Cardiac fibroblast (primary cell): Measurements from ENCODE around the gene KRTAP7-1.

Experiments
- DNase-seq, 2 donors: peaks; one replicate each; pipeline versions ENCODE4 v3.0.0 to v3.0.0-alpha.2; 2010; ENCODE audit warnings: low read depth in 2 of 2
- H3K4me3 ChIP-seq, 2 donors: replicated peaks in 1 of 2; 1 replicate in 1 of 2; 2 replicates in 1 of 2; pipeline ENCODE4 v1.5.1; 2011; ENCODE audit warnings: low read depth in 2 of 2, low read length in 2 of 2, mild to moderate bottlenecking in 2 of 2, moderate library complexity in 1 of 2
- CTCF ChIP-seq: IDR thresholded peaks from one replicate; pipeline ENCODE4 v1.5.1; 2011; ENCODE audit warnings: low read depth, mild to moderate bottlenecking, low read length, inconsistent platforms

Gene KRTAP7-1

GRCh38 chr21:30831194-30831765 is 1.7 kb upstream of the KRTAP7-1 start:
- peak; percentile 2 to 22 for DNase-seq
- peak; percentile 25 for TF ChIP-seq CTCF
- H3K4me3 ChIP-seq: no peak overlapping the region

GRCh38 chr21:30818837-30819610 is 10.5 kb downstream of the KRTAP7-1 start:
- DNase-seq: no peak
- H3K4me3 ChIP-seq: no peak overlapping the region
- TF ChIP-seq CTCF: no peak

DNA sequence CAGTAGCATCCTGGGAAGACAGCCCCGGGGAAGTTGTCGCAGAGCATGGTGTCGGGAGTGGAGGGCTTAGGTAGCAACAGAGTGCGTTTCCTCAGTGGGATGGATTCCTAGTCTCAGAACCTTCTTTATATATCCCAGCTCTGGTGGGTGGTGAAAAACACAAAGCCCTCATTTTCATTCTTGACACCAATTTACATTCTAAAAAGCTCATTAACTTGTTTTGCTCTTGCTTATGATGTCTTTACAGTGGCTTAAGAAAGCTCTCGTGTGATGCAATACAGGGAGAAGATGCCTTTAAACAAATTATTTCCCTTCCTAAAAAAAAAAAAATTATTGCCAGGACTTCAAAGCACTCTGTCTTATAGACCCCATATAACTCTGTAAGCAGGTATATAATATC is 16.4 kb downstream of the KRTAP7-1 start, which contains the start of gene KRTAP8-1:
Gene KRTAP8-1 (minus strand): TSS at position 101 of the 400 bp plus-strand sequence. CDS start 54 bp downstream, at position 47.
- no peak within 1 kb of the TSS for H3K4me3 ChIP-seq
- TF ChIP-seq CTCF: no peak
- DNase-seq: no peak

DNA sequence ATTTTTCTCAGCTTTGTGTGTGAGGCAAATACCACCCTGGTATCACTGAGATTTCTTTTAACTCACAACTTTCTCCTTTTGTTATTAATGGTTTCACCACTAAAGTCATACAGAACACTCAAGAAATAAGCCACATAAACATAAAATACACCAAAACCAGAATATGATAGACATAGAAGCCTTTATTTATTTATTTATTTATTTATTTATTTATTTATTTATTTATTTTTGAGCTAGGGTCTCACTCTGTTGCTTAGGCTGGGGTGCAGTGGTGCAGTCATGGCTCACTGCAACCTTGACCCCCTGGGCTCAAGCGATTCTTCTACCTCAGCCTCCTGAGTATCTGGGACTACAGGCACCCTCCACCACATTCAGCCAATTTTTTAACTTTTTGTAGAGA is 29.0 kb downstream of the KRTAP7-1 start:
- TF ChIP-seq CTCF: no peak
- no peak for DNase-seq
- no peak overlapping the region for H3K4me3 ChIP-seq

DNA sequence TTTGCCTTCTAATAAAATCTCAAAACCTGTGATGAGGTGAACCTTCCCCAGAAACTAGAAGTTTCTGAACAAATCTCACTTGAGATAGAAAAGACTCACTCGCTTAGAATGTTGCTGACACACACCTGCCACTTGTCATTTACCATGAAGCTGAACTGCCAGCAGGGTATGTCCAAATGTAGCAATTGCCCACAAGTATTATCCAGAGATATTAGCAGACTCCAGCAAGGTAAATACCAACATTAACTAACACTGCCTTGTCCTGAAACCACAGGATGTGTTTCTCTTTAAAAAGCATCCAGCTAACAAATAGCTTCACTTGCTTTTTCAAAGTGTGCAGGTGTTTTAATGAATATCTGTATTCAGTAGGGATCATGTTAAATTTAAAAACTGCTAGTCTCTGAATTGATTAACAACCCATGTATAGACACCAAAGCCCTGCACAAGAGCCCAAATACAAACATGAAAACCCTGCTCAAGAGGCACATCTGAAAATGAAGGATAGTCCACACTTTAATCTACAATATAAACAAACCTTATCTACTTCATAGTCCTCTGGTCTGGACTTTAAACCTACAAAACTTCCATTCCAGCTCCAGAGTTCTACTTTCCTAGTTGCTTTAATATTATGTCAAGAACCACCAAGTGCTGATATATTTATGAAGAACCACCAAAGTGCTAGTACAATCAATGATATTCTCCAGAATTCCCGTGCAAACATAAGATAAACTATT is 35.8 kb downstream of the KRTAP7-1 start:
- no peak for DNase-seq
- no peak overlapping the region for H3K4me3 ChIP-seq
- no peak for TF ChIP-seq CTCF

- H3K4me3 ChIP-seq: no peak overlapping the region
- DNase-seq: no peak
- no peak for TF ChIP-seq CTCF
These were observed 50.3 kb downstream of the KRTAP7-1 start for GRCh38 chr21:30779249-30779648.
